Caki2 (cell line): Measurements from ENCODE around the gene GNAT2. TPM values are rescaled to one million over a fixed set of nuclear protein-coding genes. Genes with fewer than 3 reads are reported as not detected.

Experiments
- DNase-seq: peaks from one replicate; pipeline ENCODE4 v3.0.0-alpha.2; 2015; ENCODE audit warnings: low read depth
- in situ Hi-C: cut with HindIII; loops from 2 replicates; pipeline ENCODE4 v1.10.0; 2016; ENCODE audit warnings: low sequenced_read_pairs, low pct_unique_long_range_greater_than_20kb, mixed read lengths
- total RNA-seq: library from RNA; depleted of rRNA; stranded (reverse); fragments of >200 nt; shearing (Covaris generic); gene quantifications from 2 replicates; pipeline ENCODE4 v1.2.3, GENCODE V29; 2014; ENCODE audit warnings: low replicate concordance

The GNAT2 gene
- total RNA-seq, 1 experiment from 2014 or later, result not detected

DNA sequence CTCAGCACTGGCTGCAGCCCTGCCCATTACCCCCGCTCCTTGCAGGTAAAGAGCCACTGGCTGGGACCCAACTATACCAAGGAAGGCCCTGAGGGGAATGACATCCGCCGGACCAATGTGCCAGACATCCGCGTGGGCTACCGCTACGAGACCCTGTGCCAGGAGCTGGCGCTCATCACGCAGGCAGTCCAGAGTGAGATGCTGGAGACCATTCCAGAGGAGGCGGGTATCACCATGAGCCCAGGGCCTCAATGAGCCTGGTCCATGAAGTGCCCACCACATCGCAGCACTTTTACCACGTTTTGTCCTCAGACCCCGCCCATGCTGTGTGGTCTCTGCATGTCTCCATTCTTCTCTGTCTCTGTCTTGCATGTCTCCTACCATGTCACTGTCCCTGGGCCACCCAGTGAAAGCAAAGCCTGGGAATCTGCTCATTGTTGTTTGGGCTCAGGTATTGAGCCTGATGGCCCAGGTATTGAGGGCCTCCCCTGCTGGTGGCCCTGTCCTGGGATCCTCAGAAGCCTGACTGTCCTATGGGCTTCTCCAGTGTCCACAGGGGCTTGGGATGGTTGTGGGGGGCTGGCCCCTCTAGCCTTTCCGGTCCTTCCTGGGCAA is 11.6 kb upstream of the GNAT2 start:
- in situ Hi-C loops, result no loop called here
- no peak for DNase-seq

- in situ Hi-C loops, result no loop called here
Measured at GRCh38 chr1:109630081-109630897, 10.9 kb upstream of the GNAT2 start.

GRCh38 chr1:109629372-109630030 is 10.1 kb upstream of the GNAT2 start:
- in situ Hi-C loops, result no loop called here

More at GRCh38 chr1:109630081-109630897, 10.9 kb upstream of the GNAT2 start:
- no peak for DNase-seq

GRCh38 chr1:109628540-109629321 is 9.3 kb upstream of the GNAT2 start:
- DNase-seq, result peak; percentile 89
- in situ Hi-C loops, result no loop called here

More at GRCh38 chr1:109629372-109630030, 10.1 kb upstream of the GNAT2 start:
- DNase-seq, result no peak

DNA sequence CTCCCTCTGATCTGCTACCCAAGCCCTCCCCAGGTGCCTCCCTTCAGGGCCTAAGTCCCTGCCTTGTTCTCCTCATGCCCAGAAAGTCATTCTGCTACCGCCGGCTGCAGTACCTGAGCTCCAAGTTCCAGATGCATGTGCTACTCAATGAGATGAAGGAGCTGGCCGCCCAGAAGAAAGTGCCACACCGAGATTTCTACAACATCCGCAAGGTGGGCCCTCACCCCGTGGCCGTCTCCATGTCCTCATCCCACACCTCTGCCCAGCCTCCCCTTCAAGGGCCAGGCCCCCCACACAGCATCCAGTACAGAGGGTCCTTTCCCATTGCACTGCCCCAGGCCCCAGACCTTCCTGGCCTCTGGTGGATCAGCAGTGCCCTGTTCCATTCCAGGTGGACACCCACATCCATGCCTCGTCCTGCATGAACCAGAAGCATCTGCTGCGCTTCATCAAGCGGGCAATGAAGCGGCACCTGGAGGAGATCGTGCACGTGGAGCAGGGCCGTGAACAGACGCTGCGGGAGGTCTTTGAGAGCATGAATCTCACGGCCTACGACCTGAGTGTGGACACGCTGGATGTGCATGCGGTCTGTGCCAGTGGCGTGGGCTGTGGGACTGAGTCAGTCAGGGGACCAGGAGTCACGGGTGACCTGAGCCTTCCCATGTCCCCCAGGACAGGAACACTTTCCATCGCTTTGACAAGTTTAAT is 8.4 kb upstream of the GNAT2 start:
- in situ Hi-C loops, result no loop called here

GRCh38 chr1:109626682-109627408 is 7.4 kb upstream of the GNAT2 start:
- in situ Hi-C loops, result no loop called here
- no peak for DNase-seq

More for the DNA sequence above, 8.4 kb upstream of the GNAT2 start:
- peak; percentile 81 for DNase-seq

DNA sequence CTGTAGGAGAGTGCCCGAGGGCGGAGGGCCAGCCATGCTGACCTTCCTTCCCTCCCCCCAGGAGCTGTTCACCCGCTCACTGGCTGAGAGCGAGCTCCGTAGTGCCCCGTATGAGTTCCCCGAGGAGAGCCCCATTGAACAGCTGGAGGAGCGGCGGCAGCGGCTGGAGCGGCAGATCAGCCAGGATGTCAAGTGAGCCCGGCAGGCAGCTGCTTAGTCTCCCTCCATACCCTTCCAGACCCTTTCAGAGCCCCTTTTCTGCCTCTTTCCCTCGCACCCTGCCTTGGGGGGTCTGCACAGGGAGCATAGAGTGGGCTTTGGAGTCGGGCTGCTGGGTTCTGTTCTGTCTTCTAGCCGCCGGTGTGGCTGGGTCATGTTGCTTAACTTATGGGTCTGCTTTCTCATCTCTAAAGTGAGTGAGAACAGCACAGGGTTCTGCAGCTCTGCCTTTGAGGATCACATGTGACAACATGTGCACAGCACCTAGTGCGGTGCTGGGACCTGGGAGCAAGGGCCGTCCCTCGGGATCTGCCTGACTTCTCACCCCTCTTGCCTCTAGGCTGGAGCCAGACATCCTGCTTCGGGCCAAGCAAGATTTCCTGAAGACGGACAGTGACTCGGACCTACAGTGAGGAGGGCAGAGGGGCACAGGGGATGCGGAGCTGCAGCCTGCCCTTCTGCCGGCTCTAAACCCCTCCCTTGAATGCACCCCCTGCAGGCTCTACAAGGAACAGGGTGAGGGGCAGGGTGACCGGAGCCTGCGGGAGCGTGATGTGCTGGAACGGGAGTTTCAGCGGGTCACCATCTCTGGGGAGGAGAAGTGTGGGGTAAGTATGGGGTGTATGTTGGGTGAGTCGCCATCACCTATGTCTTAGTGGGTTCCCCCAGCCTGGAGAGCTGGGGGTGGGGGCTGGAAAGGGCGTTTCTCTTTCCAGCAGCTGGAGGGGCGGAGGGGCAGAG is 6.5 kb upstream of the GNAT2 start:
- in situ Hi-C loops, result no loop called here
- DNase-seq, result no peak

GRCh38 chr1:109625176-109625575 is 5.8 kb upstream of the GNAT2 start:
- DNase-seq, result no peak
- in situ Hi-C loops, result no loop called here

- in situ Hi-C loops, result no loop called here
- DNase-seq, result no peak
Measured at GRCh38 chr1:109624201-109625010, 5.0 kb upstream of the GNAT2 start.

DNA sequence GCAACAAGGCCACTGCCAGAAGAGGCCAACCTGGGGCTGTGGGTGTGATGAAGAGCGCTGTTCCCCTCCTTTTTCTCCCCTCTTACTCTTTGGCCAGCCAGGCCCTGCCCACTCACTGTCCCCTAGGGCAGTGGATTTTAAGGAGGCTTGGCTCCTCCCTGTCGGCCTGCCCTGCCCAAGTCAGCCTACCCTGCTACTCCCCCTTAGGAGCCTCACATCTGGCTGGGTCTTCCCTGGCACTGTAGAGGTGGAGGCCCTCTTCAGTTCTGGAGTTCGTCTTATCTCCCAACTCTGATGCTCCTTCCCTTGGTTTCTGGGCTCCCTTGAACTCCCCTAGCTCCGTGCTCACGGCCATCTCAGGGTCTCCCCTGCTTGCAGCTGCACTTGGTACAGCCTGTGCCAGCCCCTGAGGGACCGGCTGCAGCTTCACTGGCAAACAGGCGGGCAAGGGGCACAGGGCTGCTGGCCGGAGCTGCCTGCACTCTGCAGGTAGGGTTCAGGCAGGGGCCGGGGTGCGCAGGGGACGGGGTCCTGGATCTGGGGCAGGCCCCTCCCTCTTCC is 4.3 kb upstream of the GNAT2 start:
- in situ Hi-C loops, result no loop called here

GRCh38 chr1:109622895-109623294 is 3.5 kb upstream of the GNAT2 start:
- DNase-seq, result no peak
- in situ Hi-C loops, result no loop called here

More for the DNA sequence above, 4.3 kb upstream of the GNAT2 start:
- no peak for DNase-seq

- in situ Hi-C loops, result no loop called here
- DNase-seq, result no peak
Measured at GRCh38 chr1:109622137-109622892, 2.9 kb upstream of the GNAT2 start.

DNA sequence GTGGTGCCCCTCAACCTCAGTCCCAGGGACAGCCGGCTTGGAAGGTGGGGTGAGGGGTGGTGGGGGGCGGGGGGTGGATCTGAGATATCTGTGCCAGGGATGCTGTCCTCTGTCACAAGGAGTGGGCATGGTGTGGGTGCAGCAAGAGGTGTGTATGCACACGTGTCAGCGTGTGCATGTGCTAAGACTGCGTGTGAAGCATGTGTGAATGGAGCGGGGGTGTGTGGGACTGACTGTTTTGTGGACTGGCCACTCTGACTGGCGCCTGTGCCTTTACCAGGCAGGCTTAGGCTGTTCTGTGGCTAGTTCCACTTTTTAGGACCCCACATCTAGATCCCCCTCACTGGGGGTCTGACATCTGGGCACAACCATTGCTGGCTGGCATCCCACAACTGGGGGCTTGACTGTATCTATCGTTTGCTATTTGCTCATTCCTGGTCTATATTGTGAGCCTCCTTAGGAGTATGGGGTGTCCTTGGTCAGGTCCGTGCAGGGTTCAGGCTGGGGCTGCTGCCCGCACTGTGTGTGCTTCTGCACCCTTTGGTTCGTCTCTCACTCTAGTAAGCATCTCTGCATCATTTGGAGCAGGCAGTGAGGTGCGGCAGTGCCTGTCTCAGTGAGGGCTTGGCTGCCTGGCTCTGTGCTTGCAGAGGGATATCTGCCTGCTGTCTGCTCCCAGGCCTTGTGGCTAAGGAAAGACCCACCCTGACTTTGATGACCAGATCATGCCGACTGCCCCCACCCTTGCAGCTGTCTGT is 2.1 kb upstream of the GNAT2 start:
- in situ Hi-C loops, result no loop called here
- DNase-seq, result no peak

DNA sequence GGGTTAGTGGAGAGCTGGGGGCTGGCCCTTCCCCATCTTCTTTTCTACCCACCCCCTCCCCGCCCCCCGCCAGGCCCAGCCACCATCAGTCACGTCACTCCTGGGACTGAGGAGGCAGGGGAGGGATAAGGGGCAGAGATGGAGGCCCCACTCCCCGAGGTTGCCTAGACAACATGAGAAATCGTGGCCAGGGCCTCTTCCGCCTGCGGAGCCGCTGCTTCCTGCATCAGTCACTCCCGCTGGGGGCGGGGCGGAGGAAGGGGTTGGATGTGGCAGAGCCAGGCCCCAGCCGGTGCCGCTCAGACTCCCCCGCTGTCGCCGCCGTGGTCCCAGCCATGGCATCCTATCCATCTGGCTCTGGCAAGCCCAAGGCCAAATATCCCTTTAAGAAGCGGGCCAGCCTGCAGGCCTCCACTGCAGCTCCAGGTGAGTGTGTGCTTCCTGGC is 1.4 kb upstream of the GNAT2 start:
- peak; percentile 76 for DNase-seq
- in situ Hi-C loops, result no loop called here
